ENCODE data around the gene PUS7L.
"Not testable (repeated sequence)": the region's sequence is repeated elsewhere in the genome, so short reads cannot be mapped to it uniquely, and the experiment has no call there.

Gene PUS7L

GRCh38 chr12:43758728-43759563, at the start of gene PUS7L, which contains the start of gene IRAK4:
TSS of gene PUS7L (minus strand) at chr12:43758790. CDS start at chr12:43755245, 3,545 bp downstream.
TSS of gene IRAK4 (plus strand) at chr12:43758951. CDS start at chr12:43768112, 9,161 bp downstream.
- DNase-seq (ENCODE audit: low read depth), result peak; percentile 90

- DNase-seq (ENCODE audit: low read depth), result no peak
These were observed 48.8 kb upstream of the PUS7L start for GRCh38 chr12:43807386-43807785.

DNA sequence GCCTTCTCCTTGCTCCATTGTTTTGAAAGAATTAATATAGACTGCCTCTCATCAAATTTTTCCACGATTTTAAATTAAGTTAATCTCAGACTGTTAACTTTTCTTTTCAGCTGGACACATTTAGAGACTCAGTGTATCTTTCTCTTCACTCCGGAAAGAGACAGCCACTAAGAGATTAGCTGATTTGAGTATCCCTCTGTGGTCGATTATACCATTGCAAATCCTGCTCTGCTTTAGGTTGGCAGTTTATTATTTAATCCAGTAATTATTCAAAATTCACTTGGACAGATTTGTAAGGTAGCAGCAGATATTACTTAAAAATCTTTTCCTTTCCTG, 48.1 kb upstream of the PUS7L start:
- DNase-seq (ENCODE audit: low read depth), result no peak

DNA sequence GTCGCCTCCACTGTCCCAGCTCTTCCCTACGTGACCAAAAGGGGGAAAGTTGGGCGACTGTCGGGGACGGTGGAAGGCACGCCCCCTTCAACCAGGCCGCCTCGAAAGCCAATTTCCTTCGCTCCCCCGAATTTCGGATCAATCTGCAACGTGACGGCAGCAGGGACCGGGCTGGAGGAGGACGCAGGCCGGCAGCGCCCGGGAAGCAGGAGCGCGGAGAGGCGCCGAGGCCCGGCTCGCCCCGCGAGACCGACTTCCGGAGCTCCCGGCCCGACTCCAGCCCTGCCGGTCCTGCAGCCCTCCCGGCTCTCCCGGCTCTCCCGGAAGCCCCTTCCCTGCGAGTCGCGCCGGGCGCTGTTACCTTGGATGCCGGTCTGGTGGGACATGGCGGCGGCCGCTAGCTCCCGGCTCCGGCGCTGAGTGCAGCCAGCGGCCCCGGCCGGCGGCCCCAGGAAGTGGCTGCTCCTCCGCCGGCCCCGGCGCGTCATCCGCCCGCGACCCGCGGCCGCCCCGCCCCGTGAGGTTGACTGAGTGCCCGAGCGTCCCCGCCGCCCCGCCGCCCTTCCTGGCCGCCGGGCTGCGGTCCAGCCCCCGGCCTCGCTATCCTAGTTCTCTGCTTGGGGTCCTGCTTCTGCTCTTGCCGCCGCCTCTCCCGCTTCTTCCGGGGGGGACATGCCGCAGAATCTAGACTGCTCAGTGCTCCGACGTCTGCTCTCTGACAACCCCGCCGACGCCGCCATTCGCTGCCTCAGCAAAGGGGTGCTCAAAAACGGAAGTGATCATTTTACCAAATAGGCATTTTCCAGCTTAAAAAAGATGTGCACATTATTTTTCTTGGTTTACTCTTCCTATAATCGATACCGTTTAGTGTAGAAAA, 47.5 kb upstream of the PUS7L start, which contains the start of gene TWF1:
TWF1 (minus strand) TSS at position 458 of the 877 bp plus-strand sequence; CDS start at position 386, 72 bp downstream.
- DNase-seq (ENCODE audit: low read depth), result peak; percentile 77

DNA sequence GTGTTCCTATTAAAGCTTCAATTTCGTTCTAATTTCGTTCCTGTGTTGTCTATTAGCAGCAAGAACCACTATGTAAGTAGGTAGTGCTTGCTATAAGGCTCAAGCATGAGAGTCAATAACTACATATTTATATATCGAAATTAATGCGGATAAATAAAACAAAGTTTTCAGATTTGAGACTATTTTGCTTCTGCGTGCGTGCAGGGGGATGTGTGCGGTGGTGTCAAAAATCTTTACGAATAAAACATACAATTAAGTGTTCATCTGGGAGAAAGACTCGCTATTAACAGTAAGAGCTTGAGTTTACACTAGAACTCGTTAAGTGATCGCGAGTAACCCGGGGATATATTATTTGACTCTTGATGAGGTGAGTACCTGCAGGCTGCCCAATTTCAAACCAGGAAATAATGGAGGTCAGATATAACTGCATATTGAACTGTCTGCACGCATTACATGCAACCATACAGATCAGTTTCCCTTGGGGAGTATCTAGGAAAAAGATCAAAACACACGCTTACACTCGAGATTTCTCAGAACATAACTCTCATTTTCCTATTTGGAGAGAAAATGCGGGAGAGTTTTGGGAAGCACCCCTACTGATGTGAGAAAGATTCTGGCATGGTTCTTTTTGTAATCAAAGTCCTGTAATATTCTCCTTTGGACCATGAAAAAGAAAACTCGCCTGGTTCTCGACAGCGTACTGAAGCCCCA, 46.7 kb upstream of the PUS7L start:
- DNase-seq (ENCODE audit: low read depth), result no peak

- DNase-seq (ENCODE audit: low read depth), result no peak
These were observed 39.1 kb upstream of the PUS7L start for GRCh38 chr12:43797561-43798217.

DNA sequence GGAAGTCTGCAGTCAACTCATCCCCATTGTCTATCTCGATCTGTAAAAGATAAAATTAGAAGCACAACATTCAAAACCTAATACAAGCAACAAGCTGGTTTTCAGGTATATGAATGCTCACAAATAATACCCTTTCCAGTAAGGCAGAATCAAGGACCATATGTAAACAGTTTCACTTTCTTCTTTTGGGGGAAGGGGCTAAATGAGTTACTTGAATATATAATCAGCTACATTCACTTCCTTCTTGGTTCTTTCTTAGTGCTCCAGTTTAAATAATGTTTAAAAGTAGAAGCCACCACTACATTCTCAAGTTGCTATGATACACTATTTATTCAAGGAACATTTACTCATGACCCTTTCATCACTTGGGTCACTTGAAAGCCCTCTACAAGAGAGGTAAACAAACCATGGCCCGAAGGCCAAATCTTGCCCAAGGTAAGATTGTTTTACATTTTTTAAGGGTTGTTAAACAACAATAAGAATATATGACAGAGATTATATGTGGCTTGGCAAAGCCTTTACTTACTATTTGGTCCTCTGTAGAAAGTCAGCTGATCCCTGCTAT, 37.2 kb upstream of the PUS7L start:
- DNase-seq (ENCODE audit: low read depth), result no peak

DNA sequence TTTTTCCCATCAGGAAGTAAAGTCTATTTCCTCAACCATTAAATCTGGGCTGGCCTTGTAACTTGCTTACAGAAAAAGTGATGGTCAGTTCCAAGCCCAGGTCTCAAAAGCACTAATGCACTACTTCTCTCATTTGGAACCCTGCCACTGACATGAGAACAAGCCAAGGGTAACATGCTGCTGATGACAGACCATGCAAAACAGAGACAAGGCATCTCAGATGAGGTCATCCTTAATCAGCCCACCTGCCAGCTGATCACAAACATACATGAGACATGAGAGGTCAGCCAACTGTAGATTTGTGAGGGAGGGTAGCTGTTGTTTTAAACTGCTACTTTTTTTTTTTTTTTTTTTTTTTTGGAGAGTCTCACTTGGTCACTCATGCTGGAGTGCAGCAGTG, 31.4 kb upstream of the PUS7L start:
- DNase-seq (ENCODE audit: low read depth), result no peak

DNA sequence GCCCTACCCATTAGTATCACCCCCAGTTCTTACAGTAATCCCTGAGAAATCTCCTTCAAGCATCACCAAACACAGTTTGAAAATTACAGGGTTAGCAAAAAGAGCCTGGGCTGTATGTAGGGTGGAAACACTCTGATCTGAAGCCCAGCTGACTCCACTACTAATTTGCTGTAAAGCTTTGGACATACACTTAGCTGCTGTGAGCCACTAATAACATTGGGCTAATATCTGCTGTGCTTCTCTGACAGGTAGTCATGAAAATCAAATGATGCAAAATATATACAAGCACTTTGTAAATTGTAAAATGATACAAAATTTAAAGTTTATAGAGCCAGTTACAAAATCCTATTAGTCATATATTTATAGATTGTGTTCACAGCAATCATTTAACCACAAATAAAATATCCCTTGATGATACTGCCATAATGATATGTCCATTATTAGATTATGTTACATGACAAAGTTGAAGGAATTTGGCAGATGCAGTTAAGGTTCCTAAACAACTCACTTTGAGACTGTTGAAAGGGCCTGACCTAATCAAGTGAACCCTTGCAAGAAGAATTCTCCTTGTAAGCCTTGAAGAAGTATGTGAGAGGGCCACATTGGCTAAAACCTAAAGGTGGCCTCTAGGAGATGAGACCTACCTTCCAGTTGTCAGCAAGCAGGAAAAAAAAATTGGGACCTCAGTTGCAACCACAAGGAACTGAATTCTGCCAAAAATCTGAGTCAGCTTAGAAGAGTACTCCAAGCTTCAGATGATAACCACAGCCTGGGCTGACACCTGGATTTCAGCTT, 28.5 kb upstream of the PUS7L start:
- no peak for DNase-seq (ENCODE audit: low read depth)

DNA sequence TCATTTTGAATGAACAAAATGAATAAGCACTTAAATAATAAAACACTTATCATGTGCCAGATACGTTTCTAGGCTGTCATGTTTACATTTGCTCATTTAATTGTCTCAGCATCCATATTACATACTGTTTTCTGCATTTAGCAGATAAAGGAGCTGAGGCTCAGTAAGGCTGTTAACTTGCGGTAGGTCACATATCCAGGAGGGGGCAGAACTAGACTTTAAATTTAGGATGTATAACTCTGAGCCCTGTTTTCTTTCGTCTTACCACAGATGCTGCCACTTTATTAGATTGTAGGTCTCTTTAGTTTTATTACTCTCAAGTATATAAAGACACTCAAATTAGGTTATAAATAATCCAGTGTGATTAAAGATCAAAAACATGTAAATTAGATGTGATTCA, 17.9 kb upstream of the PUS7L start:
- DNase-seq (ENCODE audit: low read depth), result no peak

DNA sequence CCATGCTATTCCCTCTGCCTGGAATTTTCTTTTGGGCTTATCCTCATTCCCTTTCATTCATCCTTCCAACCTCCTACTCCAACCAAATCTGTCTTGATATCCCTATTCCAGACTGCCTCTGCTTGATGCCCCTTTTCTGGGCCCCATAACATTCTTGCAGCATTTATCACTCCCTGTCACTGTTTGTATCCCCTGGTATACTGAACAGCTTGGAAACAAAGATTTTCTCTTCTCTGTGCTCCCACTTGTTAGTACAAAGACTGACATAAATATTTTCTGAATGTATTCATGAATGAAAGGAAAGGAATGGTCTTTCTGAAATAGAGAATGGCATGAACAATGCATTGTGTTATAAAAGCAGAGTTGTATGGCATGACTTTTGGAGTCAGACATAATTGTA, 7.7 kb upstream of the PUS7L start:
- DNase-seq (ENCODE audit: low read depth), result no peak

- no peak for DNase-seq (ENCODE audit: low read depth)
These were observed 5.9 kb upstream of the PUS7L start for GRCh38 chr12:43764528-43764927.

- DNase-seq (ENCODE audit: low read depth), result no peak
These were observed 5.2 kb upstream of the PUS7L start for GRCh38 chr12:43763769-43764168.

DNA sequence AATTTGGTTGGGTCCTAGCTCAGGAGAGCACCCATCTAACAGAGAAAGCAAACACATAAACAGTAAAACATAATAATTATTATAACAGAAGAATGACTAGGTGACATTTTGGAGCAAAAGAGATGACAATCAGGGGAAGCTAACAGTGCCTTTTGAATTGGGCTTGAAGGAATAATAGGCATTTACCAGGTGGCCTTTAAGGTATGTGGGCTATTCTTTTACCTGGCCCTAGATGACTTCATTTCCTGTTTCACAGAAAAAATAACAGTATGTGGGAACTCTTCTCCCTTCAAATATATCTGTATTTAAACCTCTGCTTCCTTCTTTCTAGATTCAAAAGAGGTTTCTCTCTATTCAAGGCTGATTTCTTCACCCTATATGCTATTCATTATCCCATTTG, 4.0 kb upstream of the PUS7L start:
- DNase-seq (ENCODE audit: low read depth), result no peak

- no peak for DNase-seq (ENCODE audit: low read depth)
These were observed 2.9 kb upstream of the PUS7L start for GRCh38 chr12:43761500-43761899.

- no peak for DNase-seq (ENCODE audit: low read depth)
These were observed 1.8 kb upstream of the PUS7L start for GRCh38 chr12:43760396-43760795.

GRCh38 chr12:43758247-43758727, 303 bp downstream of the PUS7L start:
- DNase-seq (ENCODE audit: low read depth), result peak; percentile 3

DNA sequence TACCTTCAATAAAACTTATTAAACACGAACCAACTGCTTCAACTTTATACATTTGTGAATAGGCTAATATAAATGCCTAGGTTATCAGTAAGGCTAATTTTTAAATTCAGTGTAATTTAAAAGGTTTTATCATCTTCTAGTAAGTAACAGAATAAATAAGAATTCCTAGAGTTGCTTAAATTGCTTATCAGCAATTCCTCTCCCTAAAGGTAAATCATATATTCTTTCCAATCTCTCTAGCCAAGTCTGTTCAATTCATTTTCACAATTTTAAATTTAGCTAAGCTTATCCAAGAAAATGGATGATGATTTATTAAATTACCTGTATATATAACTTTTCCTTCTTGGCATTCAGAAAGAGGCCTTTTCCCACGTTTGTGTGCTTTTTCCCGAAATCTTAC, 4.6 kb downstream of the PUS7L start:
- no peak for DNase-seq (ENCODE audit: low read depth)

- DNase-seq (ENCODE audit: low read depth), result not testable (repeated sequence)
These were observed 7.2 kb downstream of the PUS7L start for GRCh38 chr12:43751360-43751759.

- DNase-seq (ENCODE audit: low read depth), result no peak
These were observed 7.8 kb downstream of the PUS7L start for GRCh38 chr12:43750814-43751213.
